Large intestine (tissue), 3 donors: ENCODE data around the gene ASB2. TPM values are rescaled to one million over a fixed set of nuclear protein-coding genes. Genes with fewer than 3 reads are reported as not detected.

ENCODE experiments used
- DNase-seq, 2 donors: peaks; one replicate each; pipeline versions ENCODE4 v3.0.0 to v3.0.0-alpha.2; 2013
- H3K27ac ChIP-seq: one replicate; pipeline ENCODE4 v1.5.1; 2013; ENCODE audit warnings: low read length
- H3K27me3 ChIP-seq: 2 replicates; pipeline ENCODE4 v1.6.1; 2013; ENCODE audit warnings: low read length; ENCODE audit not compliant: control insufficient read depth, insufficient read depth
- H3K36me3 ChIP-seq: 2 replicates; pipeline ENCODE4 v1.6.1; 2013; ENCODE audit warnings: low read length; ENCODE audit not compliant: control insufficient read depth, insufficient read depth
- H3K4me1 ChIP-seq: one replicate; pipeline ENCODE4 v1.6.1; 2013; ENCODE audit warnings: low read length; ENCODE audit not compliant: control insufficient read depth, insufficient read depth
- H3K4me3 ChIP-seq: one replicate; pipeline ENCODE4 v1.5.1; 2013; ENCODE audit warnings: low read length
- H3K9me3 ChIP-seq: one replicate; pipeline ENCODE4 v1.6.1; 2013; ENCODE audit warnings: mild to moderate bottlenecking, low read depth, low read length, moderate library complexity; ENCODE audit not compliant: control insufficient read depth
- WGBS: methylation state at CpG from one replicate; pipeline ENCODE4 v1.1.5; 2013; ENCODE audit warnings: low lambda C conversion rate; ENCODE audit not compliant: insufficient coverage; 5-methylcytosine and 5-hydroxymethylcytosine counted together
- polyA plus RNA-seq: library from polyadenylated mRNA; unstranded; fragments of 120-200 nt; gene quantifications from one replicate; pipeline ENCODE4 v1.2.1, GENCODE V29; 2013

Gene ASB2
- polyA plus RNA-seq, 1 donor: 12.1 TPM

DNA sequence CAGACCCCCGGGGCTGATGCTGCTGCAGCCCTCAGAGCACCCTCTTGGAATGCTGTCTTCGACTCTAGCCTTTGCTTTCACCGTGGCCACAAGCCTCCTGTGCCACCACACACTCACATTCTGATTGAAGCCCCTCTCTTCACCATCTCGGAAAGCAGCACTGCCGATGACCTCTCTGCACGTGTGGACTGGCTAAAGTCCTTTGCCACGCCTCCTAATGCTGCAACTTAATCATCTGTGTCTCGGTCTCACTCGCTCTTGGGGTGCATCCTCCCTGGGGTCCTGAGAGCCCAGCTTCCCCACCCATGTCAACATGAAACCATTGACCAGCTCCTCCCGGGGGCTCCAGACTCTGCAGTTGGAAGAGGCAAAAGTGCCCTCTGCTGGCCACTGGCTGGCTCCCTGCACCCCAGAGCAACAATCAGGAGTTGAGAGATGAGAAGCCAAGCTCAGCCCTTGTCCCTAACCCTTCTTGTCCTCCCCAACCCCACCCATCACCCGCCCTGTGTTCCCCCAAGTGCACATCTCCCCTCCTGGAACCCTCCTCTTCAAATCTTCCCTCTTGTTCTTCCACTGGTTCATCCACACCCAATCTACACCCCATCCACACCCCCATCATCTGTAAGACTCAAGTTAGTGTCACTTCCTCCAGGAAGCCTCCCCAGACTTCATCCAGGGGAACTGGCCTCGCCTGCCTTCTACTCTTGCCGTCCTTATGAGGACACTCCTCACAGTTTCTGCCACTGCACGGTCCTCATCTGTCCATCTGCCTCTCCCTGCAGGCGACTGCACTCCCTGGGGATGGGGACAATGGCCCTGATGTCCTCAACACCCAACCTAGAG lies 72.8 kb downstream of the ASB2 start:
- no peaks in the 10 kb centered on the region for H3K9me3 ChIP-seq
- no peaks in the 10 kb centered on the region for H3K4me1 ChIP-seq
- no peak for DNase-seq
- H3K27ac ChIP-seq: no peak overlapping the region
- H3K27me3 ChIP-seq: no peaks in the 10 kb centered on the region
- no peak overlapping the region for H3K4me3 ChIP-seq
- 67% methylated on average over 1 of the region's 15 CpGs for WGBS
- no peaks in the 10 kb centered on the region for H3K36me3 ChIP-seq

DNA sequence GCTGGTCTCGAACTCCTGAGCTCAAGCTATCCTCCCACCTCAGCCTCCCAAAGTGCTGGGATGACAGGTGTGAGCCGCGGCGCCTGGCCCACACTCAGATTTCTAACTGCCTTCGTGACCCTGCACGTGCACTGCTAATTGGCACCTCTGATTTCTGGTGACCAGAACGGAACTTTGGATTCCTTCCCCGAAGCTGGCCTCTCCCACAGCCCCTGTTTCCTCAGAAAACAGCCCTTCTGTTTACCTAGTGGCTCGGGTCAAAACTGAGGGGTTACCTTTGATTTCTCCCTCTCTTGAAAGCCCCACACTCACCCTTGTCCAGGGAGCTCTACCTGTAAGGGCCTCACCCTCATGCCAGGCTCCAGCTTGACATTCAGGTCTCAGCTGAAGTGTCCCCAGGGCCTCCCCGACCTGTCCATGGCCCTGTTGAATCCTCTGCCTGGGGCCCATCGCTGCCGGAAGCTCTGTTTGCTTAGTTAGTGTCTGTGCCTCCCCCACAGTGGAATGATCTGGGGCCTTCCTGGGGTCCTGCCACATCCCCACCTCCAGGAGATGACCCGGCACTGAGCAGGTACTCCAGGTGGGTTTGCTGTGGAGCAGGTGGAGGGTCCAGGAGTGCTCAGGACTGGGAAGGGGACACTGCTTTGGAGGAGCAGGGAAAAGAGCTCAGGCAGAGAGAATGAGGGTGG lies 73.6 kb downstream of the ASB2 start:
- no peak for DNase-seq
- no peaks in the 10 kb centered on the region for H3K27me3 ChIP-seq
- H3K4me1 ChIP-seq: no peaks in the 10 kb centered on the region
- H3K27ac ChIP-seq: no peak overlapping the region
- H3K36me3 ChIP-seq: no peaks in the 10 kb centered on the region
- no peak overlapping the region for H3K4me3 ChIP-seq
- WGBS: 55% methylated on average over 3 of the region's 13 CpGs
- no peaks in the 10 kb centered on the region for H3K9me3 ChIP-seq

DNA sequence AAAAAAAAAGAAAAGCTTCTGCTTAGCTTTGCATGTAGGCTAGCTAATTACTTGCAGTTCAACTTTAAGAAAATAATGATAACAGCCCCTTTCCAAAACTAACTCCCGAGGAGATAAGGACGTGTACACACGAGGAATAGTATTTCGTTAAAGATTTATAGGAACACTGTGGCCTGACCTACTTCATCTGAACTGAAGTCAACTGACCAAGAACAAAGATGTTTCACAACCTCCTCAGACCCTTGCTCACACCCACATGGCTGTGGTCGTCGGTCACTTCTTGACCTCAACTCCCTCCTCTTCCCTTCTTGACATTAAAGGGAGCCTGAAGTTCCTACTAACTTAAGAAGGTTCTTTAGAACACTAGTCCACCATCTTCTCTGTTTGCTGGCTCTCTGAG lies 74.6 kb downstream of the ASB2 start:
- Histone ChIP-seq H3K36me3 (no peaks in the 10 kb centered on the region), H3K27me3 (no peaks in the 10 kb centered on the region), H3K4me3 (no peak overlapping the region), H3K27ac (no peak overlapping the region), H3K9me3 (no peaks in the 10 kb centered on the region), H3K4me1 (no peaks in the 10 kb centered on the region)
- WGBS: no CpG with 5 or more reads among the region's 6 CpGs
- peak in 1 of 2 donors; percentile 25 for DNase-seq

DNA sequence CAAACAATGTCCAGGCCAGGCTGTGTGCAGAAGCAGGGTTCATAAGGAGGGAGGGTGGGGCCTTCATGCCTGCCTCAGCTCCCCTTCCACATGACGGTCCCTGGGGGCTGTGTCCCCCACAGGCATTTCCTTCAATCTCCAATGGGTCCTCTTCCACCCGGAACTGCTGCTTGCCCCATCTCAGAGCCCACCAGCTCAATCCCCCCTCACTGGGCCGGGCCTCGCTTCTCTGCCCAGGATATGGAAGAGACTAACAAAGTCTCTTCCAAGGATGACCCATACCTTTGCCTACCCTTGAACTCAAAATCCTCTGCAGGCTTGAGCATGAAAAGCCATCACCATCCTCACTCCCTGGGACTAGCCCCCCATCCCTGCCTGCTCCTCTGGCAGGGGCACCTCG lies 77.6 kb downstream of the ASB2 start:
- Histone ChIP-seq H3K27me3 (no peaks in the 10 kb centered on the region), H3K27ac (no peak overlapping the region), H3K4me3 (no peak overlapping the region), H3K4me1 (no peaks in the 10 kb centered on the region), H3K36me3 (no peaks in the 10 kb centered on the region), H3K9me3 (no peaks in the 10 kb centered on the region)
- no peak for DNase-seq
- no CpG with 5 or more reads among the region's 5 CpGs for WGBS

DNA sequence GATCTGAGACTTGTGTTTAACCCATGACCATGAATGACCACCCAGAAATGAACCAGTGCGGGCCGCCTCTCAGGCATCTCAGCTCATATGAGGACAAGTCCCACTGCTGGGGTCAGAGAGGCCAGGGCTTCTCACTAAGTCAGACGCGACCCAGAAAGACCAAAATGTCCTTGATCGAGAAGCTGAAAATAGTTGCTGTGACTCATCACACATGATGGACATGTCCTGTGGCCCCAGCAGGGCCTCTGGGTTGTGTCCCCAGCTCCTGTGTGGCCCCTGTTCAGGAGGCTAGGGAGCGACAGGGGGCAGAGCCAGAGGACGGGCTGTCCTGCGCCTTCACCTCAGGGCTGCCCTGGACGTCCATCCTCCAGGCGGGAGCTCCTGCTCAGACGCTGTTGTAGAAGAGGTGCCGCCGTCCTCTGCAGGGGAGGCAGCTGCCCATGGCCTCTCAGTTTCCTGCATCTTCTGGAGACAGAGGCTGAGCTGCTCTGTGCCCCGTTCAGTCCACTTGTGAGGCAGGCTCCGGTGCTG lies 78.2 kb downstream of the ASB2 start:
- DNase-seq: no peak
- no peaks in the 10 kb centered on the region for H3K9me3 ChIP-seq
- no peak overlapping the region for H3K4me3 ChIP-seq
- no CpG with 5 or more reads among the region's 15 CpGs for WGBS
- H3K4me1 ChIP-seq: no peaks in the 10 kb centered on the region
- no peak overlapping the region for H3K27ac ChIP-seq
- no peaks in the 10 kb centered on the region for H3K36me3 ChIP-seq
- no peaks in the 10 kb centered on the region for H3K27me3 ChIP-seq

DNA sequence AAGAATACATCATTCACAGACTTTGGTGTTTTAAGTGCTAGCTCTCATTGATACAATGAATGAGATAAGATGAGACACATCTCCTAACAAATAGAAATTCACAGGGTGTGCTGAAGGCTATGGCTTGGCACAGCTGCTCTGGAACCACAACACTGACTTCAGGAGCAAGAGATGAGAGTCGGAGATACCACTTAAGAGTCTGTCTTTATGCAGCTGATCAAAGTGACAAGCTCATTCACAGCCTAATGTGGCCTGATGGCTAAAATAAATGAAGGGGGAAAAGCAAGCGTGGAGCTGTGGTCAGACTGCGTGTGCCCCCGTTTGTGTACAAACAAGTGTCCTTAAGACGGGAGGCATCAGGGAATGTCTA lies 78.9 kb downstream of the ASB2 start:
- no peak for DNase-seq
- H3K4me3 ChIP-seq: no peak overlapping the region
- no peaks in the 10 kb centered on the region for H3K9me3 ChIP-seq
- H3K36me3 ChIP-seq: no peaks in the 10 kb centered on the region
- no CpG with 5 or more reads among the region's 5 CpGs for WGBS
- no peak overlapping the region for H3K27ac ChIP-seq
- no peaks in the 10 kb centered on the region for H3K27me3 ChIP-seq
- no peaks in the 10 kb centered on the region for H3K4me1 ChIP-seq

DNA sequence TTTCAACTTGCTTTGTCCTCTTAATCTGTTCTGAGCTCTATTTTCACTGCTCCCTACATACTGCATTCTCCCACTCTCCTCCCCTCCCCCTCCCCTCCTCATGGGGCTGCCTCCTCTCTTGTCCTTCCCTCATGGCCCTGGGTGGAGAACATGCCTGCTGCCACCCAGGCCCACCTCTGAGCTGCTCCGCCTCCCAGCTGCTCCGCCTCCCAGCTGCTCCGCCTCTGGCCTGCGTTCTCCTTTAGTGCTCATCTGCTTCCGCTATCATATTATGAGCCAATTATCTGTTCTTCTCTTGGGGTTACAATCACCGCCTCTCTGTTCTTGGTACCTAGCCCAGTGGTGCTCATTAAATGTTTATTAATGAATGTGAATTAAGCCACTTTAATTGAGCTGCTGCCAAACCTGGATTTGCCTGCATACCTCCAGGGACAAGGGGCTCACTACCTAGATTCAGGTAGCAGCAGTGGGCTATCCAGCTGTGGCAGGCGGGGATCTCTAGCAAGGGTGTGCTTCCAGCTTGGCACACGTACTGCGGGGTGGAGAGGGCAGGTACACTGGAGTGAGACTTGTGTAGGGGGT lies 81.3 kb downstream of the ASB2 start:
- no peak overlapping the region for H3K27ac ChIP-seq
- WGBS: no CpG with 5 or more reads among the region's 9 CpGs
- peaks cover 6% of the 10 kb centered on the region for H3K27me3 ChIP-seq
- H3K4me3 ChIP-seq: no peak overlapping the region
- DNase-seq: no peak
- no peaks in the 10 kb centered on the region for H3K9me3 ChIP-seq
- H3K4me1 ChIP-seq: no peaks in the 10 kb centered on the region
- no peaks in the 10 kb centered on the region for H3K36me3 ChIP-seq

DNA sequence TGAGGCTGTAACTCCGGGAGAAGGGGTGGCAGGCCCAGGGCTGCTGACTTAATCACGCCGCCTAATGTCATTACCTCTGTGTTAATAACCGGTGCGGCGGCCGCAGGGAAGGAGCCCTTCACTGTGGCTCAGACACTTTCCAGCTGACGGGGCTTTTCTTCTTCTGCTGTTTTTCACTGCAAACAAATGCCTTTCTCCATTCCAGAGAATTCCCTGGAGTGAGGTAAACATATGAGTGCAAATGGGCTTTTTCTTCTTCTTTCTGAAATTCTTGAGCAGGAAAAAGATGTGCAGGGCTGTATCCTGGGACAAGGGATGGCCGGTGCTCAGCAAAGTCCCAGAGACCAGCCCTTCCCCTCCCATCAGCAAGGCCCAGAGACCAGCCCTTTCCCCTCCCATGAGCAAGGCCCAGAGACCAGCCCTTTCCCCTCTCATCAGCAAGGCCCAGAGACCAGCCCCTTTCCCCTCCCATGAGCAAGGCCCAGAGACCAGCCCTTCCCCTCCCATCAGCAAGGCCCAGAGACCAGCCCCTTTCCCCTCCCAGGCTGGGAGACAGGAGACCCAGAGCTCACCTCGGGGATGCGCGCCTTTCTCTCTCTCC lies 82.6 kb downstream of the ASB2 start:
- H3K27me3 ChIP-seq: peaks cover 13% of the 10 kb centered on the region
- 100% methylated on average over 2 of the region's 12 CpGs for WGBS
- H3K4me1 ChIP-seq: no peaks in the 10 kb centered on the region
- H3K27ac ChIP-seq: no peak overlapping the region
- H3K36me3 ChIP-seq: no peaks in the 10 kb centered on the region
- no peaks in the 10 kb centered on the region for H3K9me3 ChIP-seq
- no peak overlapping the region for H3K4me3 ChIP-seq
- DNase-seq: no peak

DNA sequence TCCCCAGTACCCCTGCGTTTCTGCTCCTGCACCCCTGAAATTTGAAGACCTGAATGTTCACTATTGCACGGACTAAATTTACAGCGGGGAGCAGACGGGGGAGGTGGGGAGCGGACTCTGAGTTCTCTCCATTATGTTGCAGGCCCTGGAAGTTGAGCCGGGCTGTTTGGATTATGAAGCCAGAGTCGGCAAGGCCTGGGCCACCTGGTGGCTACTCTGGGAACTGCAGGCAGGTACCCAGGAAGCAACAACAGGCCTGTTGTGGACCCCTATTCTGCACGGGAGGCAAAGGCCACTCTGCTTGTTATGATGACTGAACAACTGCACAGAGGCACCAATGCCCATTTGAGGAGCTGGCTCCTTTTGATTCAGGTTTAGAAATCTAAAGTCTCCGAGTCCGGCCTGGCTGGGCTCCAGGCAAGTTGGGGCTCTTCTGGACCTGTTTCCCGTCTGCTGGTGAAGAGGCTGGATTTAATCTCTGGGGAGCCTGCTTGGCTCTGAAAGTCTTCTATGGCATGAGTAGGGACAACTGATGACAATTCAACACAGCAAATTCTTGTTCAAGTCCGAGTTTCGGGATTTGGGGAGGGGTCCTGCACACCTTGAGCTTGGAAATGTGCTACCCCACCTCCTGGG lies 83.3 kb downstream of the ASB2 start:
- peaks cover 16% of the 10 kb centered on the region for H3K27me3 ChIP-seq
- no peak overlapping the region for H3K4me3 ChIP-seq
- DNase-seq: peak; percentile 33 to 53
- no peak overlapping the region for H3K27ac ChIP-seq
- H3K9me3 ChIP-seq: no peaks in the 10 kb centered on the region
- H3K36me3 ChIP-seq: no peaks in the 10 kb centered on the region
- no CpG with 5 or more reads among the region's 13 CpGs for WGBS
- H3K4me1 ChIP-seq: no peaks in the 10 kb centered on the region

DNA sequence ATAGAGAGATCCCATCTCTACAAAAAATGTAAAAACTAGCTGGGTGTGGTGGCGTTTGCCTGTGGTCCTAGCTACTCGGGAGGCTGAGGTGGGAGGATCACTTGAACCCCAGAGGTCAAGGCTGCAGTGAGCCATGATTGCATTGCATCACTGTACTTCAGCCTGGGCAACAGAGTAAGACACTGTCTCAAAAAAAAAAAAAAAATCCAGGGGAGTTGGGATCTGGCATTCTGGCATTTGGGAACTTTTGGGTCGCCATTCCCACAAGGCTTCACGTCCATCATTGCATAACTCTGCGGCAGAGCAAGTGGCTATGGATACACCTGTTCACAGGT lies 83.9 kb downstream of the ASB2 start:
- no CpG with 5 or more reads among the region's 5 CpGs for WGBS
- no peak for DNase-seq

More for the DNA sequence above, 83.9 kb downstream of the ASB2 start:
- Histone ChIP-seq H3K36me3 (no peaks in the 10 kb centered on the region), H3K4me1 (no peaks in the 10 kb centered on the region), H3K4me3 (no peak overlapping the region), H3K27me3 (peaks cover 16% of the 10 kb centered on the region), H3K27ac (no peak overlapping the region), H3K9me3 (no peaks in the 10 kb centered on the region)
